Measurements from ENCODE around the gene CYP3A4. TPM values are rescaled to one million over a fixed set of nuclear protein-coding genes. Genes with fewer than 3 reads are reported as not detected.
"Not testable (repeated sequence)": the region's sequence is repeated elsewhere in the genome, so short reads cannot be mapped to it uniquely, and the experiment has no call there.

CYP3A4 gene
- total RNA-seq, 1 donor from 2014 or later = not detected

DNA sequence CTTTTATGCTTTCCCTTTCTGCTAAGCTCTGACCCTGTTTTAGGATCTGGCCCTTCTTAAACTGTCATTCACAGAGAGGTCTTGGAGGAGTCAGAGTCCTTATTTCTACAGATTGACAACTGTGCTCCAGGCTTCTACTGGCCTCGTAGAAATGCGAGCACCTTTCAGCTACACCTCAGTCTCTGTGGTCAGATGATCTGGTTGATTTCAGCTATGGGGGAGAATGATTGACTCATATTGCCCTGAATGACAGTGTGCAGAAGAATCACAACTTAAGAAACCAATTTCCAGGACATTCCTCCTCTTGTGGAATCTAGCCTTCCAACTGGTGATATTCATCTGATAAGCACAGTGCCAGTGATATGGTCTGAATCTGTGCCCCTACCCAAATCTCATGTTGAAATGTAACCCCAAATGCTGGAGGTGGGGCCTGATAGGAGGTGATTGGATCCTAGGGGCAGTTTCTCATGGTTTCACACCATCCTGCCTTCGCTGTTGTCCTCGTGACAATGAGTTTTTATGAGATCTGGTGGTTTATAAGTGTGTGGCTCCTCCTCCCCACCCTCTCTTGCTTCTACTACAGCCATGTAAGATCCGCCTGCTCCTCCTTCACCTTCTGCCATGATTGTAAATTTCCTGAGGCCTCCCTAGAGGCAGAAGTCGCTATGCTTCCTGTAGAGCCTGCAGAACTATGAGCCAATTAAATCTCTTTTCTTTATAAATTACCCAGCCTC, 35.0 kb downstream of the CYP3A4 start:
- H3K27me3 ChIP-seq (ENCODE audit: control insufficient read depth, insufficient read depth, low read length) = no peaks in the 10 kb centered on the region
- TF ChIP-seq, protein P1, sequence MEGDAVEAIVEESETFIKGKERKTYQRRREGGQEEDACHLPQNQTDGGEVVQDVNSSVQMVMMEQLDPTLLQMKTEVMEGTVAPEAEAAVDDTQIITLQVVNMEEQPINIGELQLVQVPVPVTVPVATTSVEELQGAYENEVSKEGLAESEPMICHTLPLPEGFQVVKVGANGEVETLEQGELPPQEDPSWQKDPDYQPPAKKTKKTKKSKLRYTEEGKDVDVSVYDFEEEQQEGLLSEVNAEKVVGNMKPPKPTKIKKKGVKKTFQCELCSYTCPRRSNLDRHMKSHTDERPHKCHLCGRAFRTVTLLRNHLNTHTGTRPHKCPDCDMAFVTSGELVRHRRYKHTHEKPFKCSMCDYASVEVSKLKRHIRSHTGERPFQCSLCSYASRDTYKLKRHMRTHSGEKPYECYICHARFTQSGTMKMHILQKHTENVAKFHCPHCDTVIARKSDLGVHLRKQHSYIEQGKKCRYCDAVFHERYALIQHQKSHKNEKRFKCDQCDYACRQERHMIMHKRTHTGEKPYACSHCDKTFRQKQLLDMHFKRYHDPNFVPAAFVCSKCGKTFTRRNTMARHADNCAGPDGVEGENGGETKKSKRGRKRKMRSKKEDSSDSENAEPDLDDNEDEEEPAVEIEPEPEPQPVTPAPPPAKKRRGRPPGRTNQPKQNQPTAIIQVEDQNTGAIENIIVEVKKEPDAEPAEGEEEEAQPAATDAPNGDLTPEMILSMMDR (IDR thresholded peaks at IDR 0.05; ENCODE audit: insufficient read depth, low read length, poor library complexity, severe bottlenecking) = no peak
- H3K4me3 ChIP-seq (ENCODE audit: low read depth, low read length) = no peak overlapping the region
- no peak for DNase-seq (ENCODE audit: low read depth)
- H3K36me3 ChIP-seq (ENCODE audit: control insufficient read depth, insufficient read depth, low read length) = no peaks in the 10 kb centered on the region

DNA sequence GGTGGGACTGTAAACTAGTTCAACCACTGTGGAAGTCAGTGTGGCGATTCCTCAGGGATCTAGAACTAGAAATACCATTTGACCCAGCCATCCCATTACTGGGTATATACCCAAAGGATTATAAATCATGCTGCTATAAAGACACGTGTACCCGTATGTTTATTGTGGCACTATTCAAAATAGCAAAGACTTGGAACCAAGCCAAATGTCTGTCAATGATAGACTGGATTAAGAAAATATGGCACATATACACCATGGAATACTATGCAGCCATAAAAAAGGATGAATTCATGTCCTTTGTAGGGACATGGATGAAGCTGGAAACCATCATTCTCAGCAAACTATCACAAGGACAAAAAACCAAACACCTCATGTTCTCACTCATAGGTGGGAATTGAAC, 37.1 kb downstream of the CYP3A4 start:
- H3K4me3 ChIP-seq (ENCODE audit: low read depth, low read length); H3K36me3 ChIP-seq (ENCODE audit: control insufficient read depth, insufficient read depth, low read length); H3K27me3 ChIP-seq (ENCODE audit: control insufficient read depth, insufficient read depth, low read length); DNase-seq (ENCODE audit: low read depth): not testable (repeated sequence)

DNA sequence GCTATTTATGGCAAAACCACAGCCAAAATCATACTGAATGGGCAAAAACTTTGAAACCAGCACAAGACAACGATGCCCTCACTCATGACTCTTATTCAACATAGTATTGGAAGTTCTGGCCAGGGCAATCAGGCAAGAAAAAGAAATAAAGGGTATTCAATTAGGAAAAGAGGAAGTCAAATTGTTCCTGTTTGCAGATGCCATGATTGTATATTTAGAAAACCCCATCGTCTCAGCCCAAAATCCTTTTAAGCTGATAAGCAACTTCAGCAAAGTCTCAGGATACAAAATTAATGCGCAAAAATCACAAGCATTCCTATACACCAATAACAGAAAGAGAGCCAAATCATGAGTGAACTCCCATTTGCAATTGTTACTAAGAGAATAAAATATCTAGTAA, 38.6 kb downstream of the CYP3A4 start:
- not testable (repeated sequence) for H3K36me3 ChIP-seq (ENCODE audit: control insufficient read depth, insufficient read depth, low read length); H3K4me3 ChIP-seq (ENCODE audit: low read depth, low read length); DNase-seq (ENCODE audit: low read depth); H3K27me3 ChIP-seq (ENCODE audit: control insufficient read depth, insufficient read depth, low read length)

DNA sequence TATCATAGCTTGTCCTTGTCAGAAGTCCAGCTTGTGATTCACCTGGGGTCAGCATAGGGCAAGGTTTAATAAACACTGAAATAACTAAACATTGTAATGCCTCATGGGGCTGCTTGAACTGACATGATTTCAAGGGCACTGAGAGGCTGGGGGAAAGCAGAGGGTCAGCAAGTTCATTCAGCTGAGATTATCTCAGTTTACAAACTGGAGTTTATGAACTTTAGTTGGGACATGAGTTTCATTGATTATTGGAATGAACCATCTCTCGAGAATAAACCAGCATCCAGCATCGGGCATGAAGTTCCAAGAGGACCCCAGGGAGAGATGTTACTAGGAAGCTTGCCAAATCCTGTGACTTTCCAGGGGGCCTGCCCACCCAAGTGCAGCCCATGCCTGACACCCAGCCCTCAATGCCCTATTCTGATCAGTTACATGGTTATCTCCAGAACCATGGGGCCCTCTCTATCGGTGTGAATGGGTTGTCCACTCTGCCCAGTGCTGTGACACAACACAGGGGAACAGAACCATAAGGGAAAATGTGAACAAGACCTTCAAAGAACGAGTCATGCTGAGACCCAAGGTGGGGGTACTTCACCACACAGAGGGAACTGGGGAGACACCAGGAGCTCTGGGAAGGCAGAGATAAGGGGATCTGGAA, 41.1 kb downstream of the CYP3A4 start:
- Histone ChIP-seq H3K36me3 (ENCODE audit: control insufficient read depth, insufficient read depth, low read length) (no peaks in the 10 kb centered on the region), H3K4me3 (ENCODE audit: low read depth, low read length) (no peak overlapping the region), H3K27me3 (ENCODE audit: control insufficient read depth, insufficient read depth, low read length) (no peaks in the 10 kb centered on the region)
- TF ChIP-seq, protein P1 (IDR thresholded peaks at IDR 0.05; ENCODE audit: insufficient read depth, low read length, poor library complexity, severe bottlenecking) = no peak
- no peak for DNase-seq (ENCODE audit: low read depth)

DNA sequence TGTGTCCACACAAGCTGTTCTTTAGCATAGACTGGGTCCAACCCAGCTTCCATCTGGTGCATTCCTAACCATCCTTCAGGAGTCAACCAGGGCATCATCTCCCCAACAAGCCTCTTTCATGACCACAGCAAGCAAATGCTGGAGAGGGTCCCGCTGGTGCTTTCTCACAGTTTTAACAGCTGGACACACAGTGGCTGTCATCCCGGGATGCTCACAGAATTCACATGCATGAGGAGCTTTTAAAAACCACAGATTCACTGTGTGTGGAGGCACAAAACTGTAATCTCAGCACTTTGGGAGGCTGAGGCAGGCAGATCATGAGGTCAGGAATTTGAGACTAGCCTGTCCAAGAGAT, 42.6 kb downstream of the CYP3A4 start:
- Histone ChIP-seq H3K4me3 (ENCODE audit: low read depth, low read length) (no peak overlapping the region), H3K27me3 (ENCODE audit: control insufficient read depth, insufficient read depth, low read length) (no peaks in the 10 kb centered on the region), H3K36me3 (ENCODE audit: control insufficient read depth, insufficient read depth, low read length) (no peaks in the 10 kb centered on the region)
- no peak for DNase-seq (ENCODE audit: low read depth)
- TF ChIP-seq, protein P1 (IDR thresholded peaks at IDR 0.05; ENCODE audit: insufficient read depth, low read length, poor library complexity, severe bottlenecking) = no peak

DNA sequence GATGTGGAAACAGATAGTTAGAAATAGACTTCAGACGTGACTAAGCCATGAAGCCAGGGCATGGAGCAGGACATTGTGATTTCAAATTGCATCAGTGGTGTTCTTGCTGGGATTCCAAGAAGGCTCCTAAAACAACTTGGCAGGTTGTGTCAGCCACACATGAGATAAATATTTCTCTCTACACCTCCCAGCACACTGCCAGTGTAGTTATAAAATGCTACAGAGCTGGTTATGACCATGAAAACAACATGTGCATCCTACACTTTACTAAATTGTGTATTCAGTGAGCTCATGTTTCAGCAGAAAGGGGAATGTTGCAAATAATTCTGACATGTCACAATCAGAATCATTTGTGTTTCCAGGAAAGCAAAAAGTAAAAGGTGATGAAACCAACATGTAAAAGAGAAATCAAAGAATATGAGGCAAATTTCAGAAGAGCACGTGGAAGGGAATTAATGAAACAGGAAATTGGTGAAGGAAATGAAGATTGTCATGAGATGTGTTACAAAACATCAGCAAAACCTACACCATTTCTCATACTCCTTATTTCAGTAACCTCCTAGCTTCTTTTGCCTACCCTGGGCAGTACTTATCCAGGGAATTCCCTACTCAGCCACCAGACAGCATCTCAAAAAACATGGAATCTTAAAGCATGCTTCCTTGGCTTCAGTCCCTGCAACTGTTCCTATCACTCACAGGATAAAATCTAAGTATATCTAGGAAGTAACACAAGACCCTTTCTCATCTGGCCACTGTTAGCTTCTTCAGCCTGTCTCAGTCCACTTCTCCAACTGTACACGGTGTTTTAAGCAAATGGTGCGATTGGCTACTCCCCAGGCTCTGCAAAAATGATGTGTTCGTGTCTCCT, 43.2 kb downstream of the CYP3A4 start:
- H3K36me3 ChIP-seq (ENCODE audit: control insufficient read depth, insufficient read depth, low read length) = no peaks in the 10 kb centered on the region
- no peak for DNase-seq (ENCODE audit: low read depth)
- TF ChIP-seq, protein P1 (IDR thresholded peaks at IDR 0.05; ENCODE audit: insufficient read depth, low read length, poor library complexity, severe bottlenecking) = no peak
- H3K27me3 ChIP-seq (ENCODE audit: control insufficient read depth, insufficient read depth, low read length) = no peaks in the 10 kb centered on the region
- no peak overlapping the region for H3K4me3 ChIP-seq (ENCODE audit: low read depth, low read length)

All from kidney epithelial cell (primary cell).